Kidney (tissue), 22 donors: ENCODE measurements around the gene ALDH16A1. TPM values are rescaled to one million over a fixed set of nuclear protein-coding genes. Genes with fewer than 3 reads are reported as not detected.

Source experiments
- DNase-seq, 5 donors: peaks; one replicate each; pipeline ENCODE4 v3.0.0-alpha.2; 2013 to 2020
- FAIRE-seq: peaks from 2 replicates; lab custom pipeline; 2012; peaks lifted over from hg19 to GRCh38; lab: Jason Lieb, UNC
- H3K27ac ChIP-seq, 2 donors: one replicate each; pipeline ENCODE4 v1.7.0; 2013; ENCODE audit warnings: low read depth in 2 of 2, low read length in 2 of 2, inconsistent platforms in 1 of 2
- H3K27me3 ChIP-seq: one replicate; pipeline ENCODE4 v1.7.1; 2013; ENCODE audit warnings: low read length, inconsistent platforms; ENCODE audit not compliant: control insufficient read depth, insufficient read depth
- H3K36me3 ChIP-seq, 3 donors: one replicate each; pipeline versions ENCODE4 v1.7.0 to v1.7.1; 2013; ENCODE audit warnings: low read length in 3 of 3, control low read depth in 1 of 3, inconsistent platforms in 1 of 3; ENCODE audit not compliant: insufficient read depth in 3 of 3, control insufficient read depth in 2 of 3
- H3K4me1 ChIP-seq, 3 donors: one replicate each; pipeline versions ENCODE4 v1.7.0 to v1.7.1; 2013; ENCODE audit warnings: low read length in 3 of 3, inconsistent platforms in 1 of 3, low read depth in 1 of 3; ENCODE audit not compliant: control insufficient read depth in 2 of 3, insufficient read depth in 2 of 3
- H3K4me3 ChIP-seq, 3 donors: one replicate each; pipeline versions ENCODE4 v1.7.0 to v1.8.1; 2013; ENCODE audit warnings: low read length in 3 of 3, control low read depth in 1 of 3, inconsistent platforms in 1 of 3
- H3K9ac ChIP-seq, 3 donors: one replicate each; pipeline versions ENCODE4 v1.7.0 to v1.7.1; 2013; ENCODE audit warnings: low read length in 3 of 3, control low read depth in 1 of 3, inconsistent platforms in 1 of 3
- H3K9me3 ChIP-seq, 3 donors: one replicate each; pipeline versions ENCODE4 v1.7.0 to v1.7.1; 2013; ENCODE audit warnings: low read length in 3 of 3, control low read depth in 1 of 3, inconsistent platforms in 1 of 3; ENCODE audit not compliant: control insufficient read depth in 2 of 3, insufficient read depth in 1 of 3
- intact Hi-C: fragments of 100-400 bp; cut with DNase I; formaldehyde crosslinking; loops from one replicate; pipeline ENCODE4 v1.11.1; 2022
- long read RNA-seq, 10 donors: library from polyadenylated mRNA in 1 of 10; unstranded in 1 of 10; transcript quantifications; one replicate each; pipeline ENCODE4 v2.0.0 and lab custom pipeline, GENCODE V29; 2021 to 2026
- polyA plus RNA-seq: library from polyadenylated mRNA; stranded (reverse); fragments of 350-450 nt; fragmentation: Illumina TruSeq; extraction: RNeasy Lipid Tissue Mini Kit (QIAGEN cat#74804); gene quantifications from one replicate; pipeline ENCODE4 v1.2.3, GENCODE V29; 2014; ENCODE audit warnings: low read depth, low replicate concordance; ENCODE audit not compliant: insufficient read depth
- total RNA-seq: library from RNA; stranded (reverse); fragmentation: NEBNext Ultra II Directional; extraction: Animal tissue kit (Norgen Biotek cat#: 25700); gene quantifications from one replicate; pipeline ENCODE4 v1.2.1, GENCODE V29; 2021
- TF ChIP-seq, protein P1 (sequence below): IDR thresholded peaks from 3 replicates; pipeline ENCODE4 v1.5.1; 2012; ENCODE audit warnings: mild to moderate bottlenecking, moderate library complexity, borderline replicate concordance; ENCODE audit not compliant: insufficient read depth; ENCODE audit errors: extremely low read depth
- donor health status: control.
- donor health status: control.
- donor health status: control.
- donor health status: control.
- donor health status: control.
- donor health status: DM: yes; HTN: yes; CAD: no.
- donor health status: Normal renal cell carcinoma (clear cell type).

ALDH16A1 gene
- total RNA-seq (31.8 TPM), polyA plus RNA-seq (26.8 TPM)
- long read RNA-seq, donor 1, transcript ALDH16A1-201 (17 exons, 3,153 nt) = major isoform, 6 of 8 reads
- long read RNA-seq, donor 1, partial matches to known transcripts = 0 of 8 reads
- long read RNA-seq, donor 1, other reads (novel, unspliced or antisense) = 0 of 8 reads
- long read RNA-seq, donor 2, partial matches to known transcripts = 12 of 14 reads
- long read RNA-seq, donor 2, other reads (novel, unspliced or antisense) = 0 of 14 reads
- long read RNA-seq, donor 3, partial matches to known transcripts = 0 of 3 reads
- long read RNA-seq, donor 3, other reads (novel, unspliced or antisense) = 0 of 3 reads
- long read RNA-seq, donor 4, transcript ALDH16A1-201 (17 exons, 3,153 nt) = major isoform, 5 of 6 reads
- long read RNA-seq, donor 4, partial matches to known transcripts = 0 of 6 reads
- long read RNA-seq, donor 4, other reads (novel, unspliced or antisense) = 0 of 6 reads
- long read RNA-seq, donor 5 = 0 reads
- long read RNA-seq, donor 6, partial matches to known transcripts = 0 of 3 reads
- long read RNA-seq, donor 6, other reads (novel, unspliced or antisense) = 0 of 3 reads
- long read RNA-seq, donor 7, transcript ALDH16A1-201 (17 exons, 3,153 nt) = major isoform, 31 of 45 reads
- long read RNA-seq, donor 7, partial matches to known transcripts = 10 of 45 reads
- long read RNA-seq, donor 7, other reads (novel, unspliced or antisense) = 4 of 45 reads
- long read RNA-seq, donor 8, partial matches to known transcripts = 0 of 6 reads
- long read RNA-seq, donor 8, other reads (novel, unspliced or antisense) = 0 of 6 reads
- long read RNA-seq, donor 9, partial matches to known transcripts = 0 of 4 reads
- long read RNA-seq, donor 9, other reads (novel, unspliced or antisense) = 0 of 4 reads
- long read RNA-seq, donor 10, partial matches to known transcripts = 0 of 3 reads
- long read RNA-seq, donor 10, other reads (novel, unspliced or antisense) = 0 of 3 reads

DNA sequence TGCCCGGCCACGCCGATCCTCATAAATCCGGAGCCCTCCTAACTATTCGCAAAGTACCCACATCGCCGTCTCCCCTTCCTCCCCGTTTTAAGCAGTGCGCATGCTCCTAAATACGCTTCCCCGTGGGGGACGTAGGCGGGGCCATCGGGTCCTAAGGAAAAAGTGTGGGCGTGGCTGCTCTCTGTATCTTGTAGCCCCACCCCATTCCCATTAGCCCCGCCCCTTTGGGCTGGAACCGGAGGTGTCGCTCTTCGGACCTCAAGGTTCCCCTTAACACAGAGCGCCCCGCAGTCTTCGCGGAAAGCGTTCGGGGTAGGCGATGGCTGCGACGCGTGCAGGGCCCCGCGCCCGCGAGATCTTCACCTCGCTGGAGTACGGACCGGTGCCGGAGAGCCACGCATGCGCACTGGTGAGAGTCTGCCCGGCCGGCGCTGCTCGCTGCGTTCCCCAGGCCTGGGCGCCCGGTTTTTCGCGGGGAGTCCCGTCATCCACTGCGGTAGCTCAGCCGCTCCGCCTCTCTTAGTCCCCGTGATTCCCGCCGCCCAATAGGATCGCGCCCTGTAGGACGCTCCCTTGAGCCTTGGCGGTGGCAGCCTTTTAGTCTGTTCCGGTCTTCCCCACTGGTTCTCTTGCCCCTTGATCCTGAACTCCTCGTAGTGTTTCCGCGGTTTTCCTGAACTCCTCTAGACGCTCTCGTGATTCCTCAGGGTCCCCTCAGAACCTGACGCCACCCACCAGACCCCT, at the start of gene ALDH16A1:
ALDH16A1 (plus strand) TSS at position 213 of the 744 bp plus-strand sequence; CDS start at position 320, 107 bp downstream.
- Histone ChIP-seq H3K9ac (peak within 1 kb of the TSS; percentile 74 to 98 (median 98)), H3K9me3 (no peaks in the 10 kb centered on the region), H3K4me3 (peak within 1 kb of the TSS; percentile 89 to 98 (median 97)), H3K4me1 (peaks cover 0 to 7% (median 3%) of the 10 kb centered on the region in 3 donors), H3K27me3 (no peaks in the 10 kb centered on the region), H3K36me3 (peaks cover 0 to 2% (median 0%) of the 10 kb centered on the region in 3 donors), H3K27ac (peak within 1 kb of the TSS; percentile 92 to 97)
- FAIRE-seq = no peak
- TF ChIP-seq, protein P1, sequence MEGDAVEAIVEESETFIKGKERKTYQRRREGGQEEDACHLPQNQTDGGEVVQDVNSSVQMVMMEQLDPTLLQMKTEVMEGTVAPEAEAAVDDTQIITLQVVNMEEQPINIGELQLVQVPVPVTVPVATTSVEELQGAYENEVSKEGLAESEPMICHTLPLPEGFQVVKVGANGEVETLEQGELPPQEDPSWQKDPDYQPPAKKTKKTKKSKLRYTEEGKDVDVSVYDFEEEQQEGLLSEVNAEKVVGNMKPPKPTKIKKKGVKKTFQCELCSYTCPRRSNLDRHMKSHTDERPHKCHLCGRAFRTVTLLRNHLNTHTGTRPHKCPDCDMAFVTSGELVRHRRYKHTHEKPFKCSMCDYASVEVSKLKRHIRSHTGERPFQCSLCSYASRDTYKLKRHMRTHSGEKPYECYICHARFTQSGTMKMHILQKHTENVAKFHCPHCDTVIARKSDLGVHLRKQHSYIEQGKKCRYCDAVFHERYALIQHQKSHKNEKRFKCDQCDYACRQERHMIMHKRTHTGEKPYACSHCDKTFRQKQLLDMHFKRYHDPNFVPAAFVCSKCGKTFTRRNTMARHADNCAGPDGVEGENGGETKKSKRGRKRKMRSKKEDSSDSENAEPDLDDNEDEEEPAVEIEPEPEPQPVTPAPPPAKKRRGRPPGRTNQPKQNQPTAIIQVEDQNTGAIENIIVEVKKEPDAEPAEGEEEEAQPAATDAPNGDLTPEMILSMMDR = peak; percentile 1
- peak; percentile 98 to 99 (median 99) for DNase-seq
- intact Hi-C loops = no loop called here

DNA sequence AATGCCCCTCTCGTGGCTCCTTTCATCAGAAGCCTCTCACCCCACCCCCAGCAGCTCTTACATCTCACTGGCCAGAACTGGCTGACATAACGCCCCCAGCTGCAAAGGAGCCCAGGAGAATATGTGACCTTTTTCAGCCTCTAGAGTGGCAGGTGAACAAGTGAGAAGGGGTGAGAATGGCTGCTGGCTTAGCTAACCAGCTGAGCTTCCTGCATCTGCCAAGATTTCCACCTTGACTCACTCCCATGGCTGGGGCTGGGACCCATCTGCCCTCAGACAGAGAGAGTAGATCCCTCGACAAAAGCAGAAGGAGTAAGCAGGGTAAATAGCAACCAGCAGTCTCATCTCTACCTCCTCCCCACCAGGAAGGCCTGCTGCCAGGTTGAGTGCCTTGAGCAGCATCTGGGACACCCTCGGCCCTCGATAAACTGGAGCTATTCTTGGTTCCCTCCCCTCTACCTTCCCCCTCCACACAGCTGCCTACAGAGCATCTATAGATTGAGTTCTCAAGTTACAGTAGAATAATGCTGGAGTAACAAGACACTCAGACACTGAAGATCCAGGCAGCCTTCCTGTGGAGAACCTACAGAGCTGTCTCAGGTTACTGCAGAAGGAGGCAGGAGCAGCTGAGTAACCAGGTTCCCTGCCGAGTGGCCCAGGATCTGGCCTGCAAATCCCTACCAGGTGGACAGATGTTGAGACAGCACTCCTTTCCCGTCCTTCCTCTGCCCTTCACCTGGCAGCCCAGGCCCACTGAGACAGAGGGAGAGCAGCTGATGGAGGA, 49.4 kb upstream of the ALDH16A1 start:
- Histone ChIP-seq H3K9ac (no peak overlapping the region), H3K36me3 (no peaks in the 10 kb centered on the region), H3K4me3 (no peak overlapping the region), H3K9me3 (no peaks in the 10 kb centered on the region), H3K27ac (no peak overlapping the region), H3K27me3 (no peaks in the 10 kb centered on the region), H3K4me1 (no peaks in the 10 kb centered on the region)
- FAIRE-seq = no peak
- intact Hi-C loops = no loop called here
- DNase-seq = peak in 3 of 5 donors; percentile 73 to 90 (median 74)
- TF ChIP-seq, protein P1 = no peak

DNA sequence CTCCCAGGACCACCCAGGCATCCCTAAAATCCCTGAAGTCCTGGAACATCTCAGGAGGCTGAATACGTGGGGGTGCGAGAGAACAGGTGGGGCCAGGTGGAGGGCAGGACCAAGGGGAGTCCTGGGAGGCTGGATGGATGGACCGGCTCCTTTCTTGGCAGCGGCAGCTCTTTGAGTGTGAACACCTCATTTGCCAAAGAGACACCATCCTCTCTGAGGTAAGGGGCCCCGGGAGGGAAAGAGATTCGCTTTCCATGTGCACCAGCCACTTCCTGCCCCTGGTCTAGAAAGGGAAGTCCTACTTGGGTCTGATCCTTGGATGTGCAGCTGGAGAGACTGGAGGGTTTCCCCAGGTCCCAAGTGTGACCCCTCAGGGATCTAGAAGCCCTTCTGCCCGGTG, 45.9 kb upstream of the ALDH16A1 start:
- Histone ChIP-seq H3K27ac (no peak overlapping the region), H3K9me3 (no peaks in the 10 kb centered on the region), H3K27me3 (no peaks in the 10 kb centered on the region), H3K9ac (no peak overlapping the region), H3K36me3 (no peaks in the 10 kb centered on the region), H3K4me3 (no peak overlapping the region), H3K4me1 (no peaks in the 10 kb centered on the region)
- intact Hi-C loops = no loop called here
- no peak for FAIRE-seq
- no peak for DNase-seq
- TF ChIP-seq, protein P1 = no peak
